ENCODE data around the gene CD52.

DNA sequence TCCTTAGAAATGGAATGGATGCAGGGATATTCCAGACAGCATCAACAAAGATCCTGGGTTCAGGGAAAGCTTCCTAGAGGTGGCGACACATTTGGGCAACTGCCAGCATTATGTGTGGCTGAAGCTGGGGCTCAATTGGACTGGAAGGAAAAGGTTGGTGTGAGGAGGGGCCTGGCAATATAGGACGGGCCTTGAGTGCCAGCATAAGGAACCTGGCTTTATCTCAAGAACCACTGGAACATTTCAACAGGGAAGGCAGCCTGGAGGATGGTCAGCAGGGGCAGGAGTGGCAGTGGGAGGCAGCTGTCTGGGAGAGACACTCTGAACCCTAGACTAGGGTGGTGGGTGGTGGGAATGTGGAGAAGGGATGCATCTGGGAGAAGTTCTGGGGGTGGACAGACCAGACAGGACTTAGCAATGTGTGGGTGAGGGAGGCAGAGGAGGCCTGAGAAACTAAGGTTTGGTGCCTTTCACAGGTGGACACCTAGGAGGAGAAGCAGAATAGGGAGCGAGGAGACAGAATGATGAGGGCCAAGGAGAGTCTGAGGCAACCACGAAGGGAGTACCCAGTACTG is 34.4 kb upstream of the CD52 start:
- TF ChIP-seq, protein P1, sequence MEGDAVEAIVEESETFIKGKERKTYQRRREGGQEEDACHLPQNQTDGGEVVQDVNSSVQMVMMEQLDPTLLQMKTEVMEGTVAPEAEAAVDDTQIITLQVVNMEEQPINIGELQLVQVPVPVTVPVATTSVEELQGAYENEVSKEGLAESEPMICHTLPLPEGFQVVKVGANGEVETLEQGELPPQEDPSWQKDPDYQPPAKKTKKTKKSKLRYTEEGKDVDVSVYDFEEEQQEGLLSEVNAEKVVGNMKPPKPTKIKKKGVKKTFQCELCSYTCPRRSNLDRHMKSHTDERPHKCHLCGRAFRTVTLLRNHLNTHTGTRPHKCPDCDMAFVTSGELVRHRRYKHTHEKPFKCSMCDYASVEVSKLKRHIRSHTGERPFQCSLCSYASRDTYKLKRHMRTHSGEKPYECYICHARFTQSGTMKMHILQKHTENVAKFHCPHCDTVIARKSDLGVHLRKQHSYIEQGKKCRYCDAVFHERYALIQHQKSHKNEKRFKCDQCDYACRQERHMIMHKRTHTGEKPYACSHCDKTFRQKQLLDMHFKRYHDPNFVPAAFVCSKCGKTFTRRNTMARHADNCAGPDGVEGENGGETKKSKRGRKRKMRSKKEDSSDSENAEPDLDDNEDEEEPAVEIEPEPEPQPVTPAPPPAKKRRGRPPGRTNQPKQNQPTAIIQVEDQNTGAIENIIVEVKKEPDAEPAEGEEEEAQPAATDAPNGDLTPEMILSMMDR (IDR thresholded peaks at IDR 0.05), result no peak
- TF ChIP-seq POLR2A (IDR thresholded peaks at IDR 0.05), result no peak

Measured in testis (tissue), 2 donors.